Activated T-cell treated with anti-CD3 and anti-CD28 coated beads, Interleukin-2, amount 50 U/mL, for 48 hours (primary cell): ENCODE measurements around the gene OR56B1.

Source experiments
- DNase-seq, 2 experiments: peaks; one replicate each; pipeline ENCODE4 v3.0.0-alpha.2; 2020

Gene OR56B1

DNA sequence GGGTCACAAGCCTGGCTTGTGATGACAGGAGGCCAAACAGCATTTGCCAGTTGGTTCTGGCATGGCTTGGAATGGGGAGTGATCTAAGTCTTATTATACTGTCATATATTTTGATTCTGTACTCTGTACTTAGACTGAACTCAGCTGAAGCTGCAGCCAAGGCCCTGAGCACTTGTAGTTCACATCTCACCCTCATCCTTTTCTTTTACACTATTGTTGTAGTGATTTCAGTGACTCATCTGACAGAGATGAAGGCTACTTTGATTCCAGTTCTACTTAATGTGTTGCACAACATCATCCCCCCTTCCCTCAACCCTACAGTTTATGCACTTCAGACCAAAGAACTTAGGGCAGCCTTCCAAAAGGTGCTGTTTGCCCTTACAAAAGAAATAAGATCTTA lies 843 bp downstream of the OR56B1 start:
- DNase-seq = no peak

DNA sequence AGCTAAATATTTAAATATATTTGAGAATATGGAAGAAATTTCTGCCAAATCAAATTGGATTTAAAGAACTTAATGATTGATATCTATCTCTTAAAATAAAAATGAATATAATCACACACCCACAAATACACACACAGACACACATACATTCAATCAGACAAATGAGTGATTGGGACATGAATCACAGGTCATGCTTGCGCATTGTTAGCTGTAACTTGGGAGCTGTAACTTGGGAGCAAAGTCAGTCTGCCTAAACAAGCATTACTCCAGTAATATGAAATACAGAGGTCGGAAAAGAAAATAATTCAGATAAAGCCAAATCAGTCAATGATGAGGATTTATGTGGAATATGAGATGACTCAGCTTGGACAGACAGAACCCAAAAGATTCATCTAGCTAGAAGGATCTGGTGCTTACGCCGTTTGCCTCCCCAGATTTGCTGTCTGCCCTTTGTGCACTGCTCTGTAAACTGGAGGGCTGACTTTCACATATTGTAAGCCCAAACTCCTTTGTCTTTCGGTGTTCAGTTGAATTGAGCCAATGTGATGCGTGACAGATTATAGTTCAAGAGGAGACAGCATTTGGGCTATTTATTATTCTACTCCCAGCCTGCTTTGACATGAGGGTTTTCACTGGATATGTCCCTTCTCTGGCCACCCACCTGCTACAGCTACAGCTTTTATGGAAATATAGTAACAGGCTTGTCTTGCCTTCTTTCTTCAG lies 1.6 kb downstream of the OR56B1 start:
- DNase-seq = no peak

DNA sequence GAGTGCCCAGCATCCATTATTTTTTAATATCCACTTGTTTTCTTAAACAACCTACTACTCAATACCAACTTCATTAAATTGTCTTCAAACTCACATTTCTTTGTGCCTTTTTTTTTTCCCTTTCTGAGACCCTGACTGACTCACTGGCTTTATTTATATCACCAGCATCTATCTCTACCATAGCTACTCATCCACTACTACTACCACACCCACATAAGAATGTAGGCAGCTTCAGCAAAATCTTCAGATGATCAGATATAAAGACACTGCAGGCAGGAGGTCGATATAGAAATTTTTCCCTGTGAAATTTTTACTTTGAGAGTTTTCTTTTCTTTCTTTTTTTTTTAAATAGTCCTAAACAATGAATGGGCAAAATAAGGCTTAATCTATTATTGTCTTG lies 2.2 kb downstream of the OR56B1 start:
- no peak for DNase-seq

DNA sequence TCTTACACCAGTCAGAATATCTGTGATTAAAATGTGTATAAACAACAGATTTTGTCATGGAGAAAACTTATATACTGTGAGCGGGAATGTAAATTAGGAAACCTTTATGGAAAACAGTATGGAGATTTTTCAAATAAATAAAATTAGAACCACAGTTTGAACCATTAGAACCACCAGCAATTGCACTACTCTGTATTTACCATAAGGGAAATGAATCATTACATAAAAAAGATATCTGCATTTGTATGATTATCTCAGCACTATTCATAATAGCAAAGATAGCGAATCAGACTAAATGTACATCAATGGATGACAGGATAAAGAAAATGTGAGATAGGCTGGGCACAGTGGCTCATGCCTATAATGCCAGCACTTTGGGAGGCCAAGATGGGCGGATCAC lies 10.4 kb downstream of the OR56B1 start:
- no peak for DNase-seq

DNA sequence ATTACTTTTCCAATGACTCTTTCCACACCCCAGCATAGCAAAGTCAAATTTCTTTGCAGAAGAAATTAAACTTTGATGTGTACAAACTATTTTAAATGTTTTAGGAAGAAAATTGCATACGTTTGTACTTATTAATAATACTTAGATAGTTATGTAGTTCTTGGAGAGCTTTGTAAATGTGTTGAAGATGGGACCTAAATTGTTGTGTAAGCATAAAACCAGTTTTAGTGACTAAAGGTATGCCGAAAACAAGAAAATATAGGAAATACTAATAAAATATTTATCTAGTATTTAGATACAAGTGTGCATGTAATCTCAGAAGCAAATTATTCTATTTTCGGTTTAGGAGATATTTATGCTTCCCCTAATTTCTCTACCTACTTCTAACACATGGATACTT lies 13.6 kb downstream of the OR56B1 start:
- no peak for DNase-seq

DNA sequence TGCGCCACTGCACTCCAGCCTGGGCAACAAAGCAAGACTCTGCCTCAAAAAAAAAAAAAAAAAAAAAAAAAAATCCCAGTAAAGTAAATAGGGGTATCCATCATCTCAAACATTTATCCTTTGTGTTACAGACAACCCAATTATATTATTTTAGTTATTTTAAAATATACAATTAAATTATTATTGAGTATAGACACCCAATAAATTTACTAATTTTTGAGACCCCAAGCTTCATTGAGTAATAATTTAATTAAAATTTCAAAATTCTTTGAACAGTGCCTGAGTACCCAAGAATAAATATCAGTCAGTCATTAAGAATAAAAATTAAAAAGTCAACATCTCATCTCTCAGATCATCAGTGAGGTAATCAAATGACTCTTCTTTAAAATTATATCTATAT lies 17.7 kb downstream of the OR56B1 start, which contains the start of gene OR52N4:
Gene OR52N4, plus strand, starts transcription at position 301 of the 400 bp plus-strand sequence. CDS start 498 bp downstream, outside the sequence.
- DNase-seq = no peak

DNA sequence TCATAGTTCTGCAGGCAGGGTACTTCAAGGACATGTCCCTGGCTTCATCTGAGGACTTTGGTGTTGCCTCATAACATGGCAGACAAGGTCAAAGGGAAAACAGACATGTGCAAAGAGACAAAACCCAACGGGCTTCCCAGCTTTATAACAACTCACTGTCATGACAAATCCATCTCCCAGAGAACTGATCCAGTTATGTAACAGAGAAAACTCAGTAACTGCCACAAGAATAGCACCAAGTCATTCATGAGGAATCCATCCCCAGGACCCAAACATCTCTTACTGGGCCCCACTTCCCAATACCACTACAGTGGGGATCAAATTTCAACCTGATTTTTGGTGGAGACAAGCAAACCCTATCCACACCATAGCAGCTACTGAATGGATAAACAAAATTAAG lies 30.8 kb downstream of the OR56B1 start:
- DNase-seq = no peak

DNA sequence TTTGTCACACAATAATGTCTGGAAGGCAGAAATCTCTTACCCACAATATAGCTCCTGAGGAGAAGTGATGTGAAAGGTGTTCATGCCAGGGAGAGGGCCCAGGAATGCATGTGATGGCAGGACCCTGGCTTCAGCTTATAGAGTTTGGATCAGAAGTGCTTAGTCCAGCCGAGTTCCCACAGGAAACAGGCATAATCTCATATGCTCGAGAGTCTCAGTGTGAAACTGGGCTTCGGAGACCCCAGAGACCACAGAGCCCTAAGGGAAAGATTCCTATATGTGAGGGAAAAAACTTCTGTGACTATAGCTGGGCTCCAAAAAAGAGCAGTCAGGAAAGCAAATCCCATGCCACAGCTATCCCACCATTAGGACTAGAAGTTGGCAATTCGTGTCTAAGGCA lies 47.0 kb downstream of the OR56B1 start, which contains the start of gene OR52N5:
Gene OR52N5, minus strand, starts transcription at position 101 of the 400 bp plus-strand sequence. CDS start 4,721 bp downstream, outside the sequence.
- no peak for DNase-seq
